GM19239 (cell line): Measurements from ENCODE around the gene IL17B.

Experiments used
- DNase-seq: peaks from one replicate; pipeline ENCODE4 v3.0.0; 2011; ENCODE audit warnings: low spot score; ENCODE audit not compliant: insufficient read length
- FAIRE-seq: peaks from 2 replicates; lab custom pipeline; 2011; peaks lifted over from hg19 to GRCh38; lab: Jason Lieb, UNC

IL17B gene

DNA sequence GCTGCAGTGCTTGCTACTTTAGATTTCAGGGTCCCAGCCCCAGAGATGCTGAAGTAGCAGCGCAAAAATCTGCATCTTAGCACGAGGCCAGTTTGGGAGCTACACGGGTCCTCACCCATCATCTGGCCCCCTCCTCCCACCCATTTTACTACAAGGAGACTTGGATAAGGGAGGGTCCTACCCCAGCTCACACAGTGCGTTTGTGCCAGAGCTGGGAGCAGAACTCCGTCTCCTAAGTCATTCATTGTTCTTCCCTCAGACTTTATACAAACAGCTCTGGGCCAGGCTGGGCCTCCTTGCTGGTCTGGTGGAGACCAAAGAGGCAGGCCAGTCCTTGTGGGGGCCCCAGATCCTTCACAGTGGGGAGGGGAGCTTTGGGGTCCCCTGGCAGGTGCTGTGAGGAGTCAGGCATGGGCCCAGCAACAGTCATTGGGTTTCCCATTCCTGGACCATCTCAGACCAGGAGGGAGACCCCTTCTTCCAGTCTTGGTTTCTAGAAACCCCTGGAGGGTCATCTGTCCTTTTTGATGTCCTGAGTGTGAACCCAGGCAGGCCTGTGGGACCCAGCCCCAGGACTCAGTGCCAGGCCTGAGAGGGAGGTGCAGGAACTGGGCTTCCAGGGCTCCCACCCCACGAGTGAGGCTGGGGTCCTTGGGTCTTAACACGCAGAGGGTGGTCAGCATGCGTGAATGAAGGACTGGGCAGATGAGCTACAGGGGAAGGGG lies 2.3 kb upstream of the IL17B start:
- DNase-seq (no peak), FAIRE-seq (no peak)

DNA sequence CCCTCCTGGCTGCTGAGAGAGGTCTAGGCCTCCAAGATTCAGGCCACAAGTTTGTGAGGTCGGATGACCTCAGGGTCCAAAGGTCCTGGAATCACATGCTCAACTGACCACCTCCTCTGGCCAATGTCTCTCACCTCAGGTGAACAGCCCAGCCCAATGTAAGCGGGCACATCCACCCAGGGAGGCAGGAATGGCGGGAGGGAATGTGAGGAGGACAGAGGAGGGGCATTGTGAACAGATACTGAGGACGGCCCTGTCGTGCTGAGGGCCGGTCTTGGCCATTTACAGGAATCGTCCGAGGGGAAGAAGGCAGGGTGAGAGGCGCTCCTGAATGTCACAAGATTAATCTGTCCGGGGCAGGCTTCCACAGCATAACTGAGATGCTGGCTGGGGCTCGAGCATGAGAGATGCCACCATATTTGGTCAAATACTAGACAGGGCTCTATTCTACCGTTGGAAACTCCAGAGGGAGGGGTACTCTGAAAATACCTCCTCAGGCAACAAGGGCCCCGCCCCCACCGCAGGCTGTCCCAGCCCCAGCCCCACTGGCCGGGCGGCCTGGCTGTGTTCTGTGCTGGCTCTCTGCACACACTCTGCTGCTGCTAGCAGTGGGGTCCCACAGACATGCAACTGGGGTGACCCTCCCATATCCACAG lies 1.5 kb upstream of the IL17B start:
- FAIRE-seq: no peak
- no peak for DNase-seq

DNA sequence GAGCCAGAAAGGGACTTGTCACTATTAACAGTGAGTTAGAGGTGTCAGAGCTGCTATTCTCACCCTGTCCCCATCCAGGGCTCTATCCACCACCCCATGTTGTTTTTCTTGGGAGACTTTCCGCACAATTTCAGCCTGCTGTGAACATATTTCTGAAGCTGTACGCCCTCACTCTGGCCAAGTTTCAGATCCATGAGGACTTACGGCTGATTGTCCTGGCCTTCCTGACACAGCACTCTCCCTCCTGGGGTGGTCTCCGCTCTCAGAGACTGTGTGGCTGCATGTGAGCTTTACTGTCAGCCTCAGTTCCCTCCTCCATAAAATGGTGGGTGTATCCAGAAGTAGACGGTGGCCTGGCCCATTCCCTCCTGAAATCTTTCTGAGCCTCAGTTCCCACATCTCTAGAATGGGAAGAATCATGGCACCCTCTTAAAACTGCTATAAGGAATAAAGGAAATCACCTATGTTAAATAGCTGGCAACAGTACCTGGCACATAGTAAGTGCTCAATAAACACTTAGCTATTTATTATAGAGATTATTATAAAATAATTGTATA lies 804 bp upstream of the IL17B start:
- FAIRE-seq (no peak), DNase-seq (no peak)

DNA sequence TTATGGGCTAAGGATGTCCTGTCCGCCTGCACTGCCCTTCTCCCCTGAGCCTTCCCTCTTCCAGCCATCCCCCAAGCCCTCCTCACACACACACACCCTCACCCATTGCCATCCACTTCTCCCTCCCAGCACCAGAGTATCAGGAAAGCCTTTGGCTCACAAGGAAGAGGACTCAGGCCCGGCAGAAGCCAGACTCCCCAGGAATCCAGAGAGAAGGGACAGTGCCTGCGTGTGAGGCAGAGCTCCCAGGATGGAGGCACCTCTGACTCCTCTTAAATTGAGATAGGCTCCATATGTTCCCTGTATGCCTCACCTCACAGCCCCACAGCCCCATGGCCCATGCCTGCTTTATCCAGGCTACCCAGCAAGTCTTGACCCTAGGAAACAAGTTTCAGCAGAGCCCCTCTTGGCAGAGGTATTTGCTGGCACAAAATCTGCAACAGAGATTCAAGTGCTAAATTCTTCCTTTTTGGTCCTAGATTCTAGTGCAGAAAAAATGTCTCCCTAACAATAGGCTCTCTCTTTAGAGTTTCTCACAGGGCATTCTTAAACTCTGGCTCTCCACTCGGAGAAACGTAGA lies 761 bp downstream of the IL17B start:
- FAIRE-seq: no peak
- no peak for DNase-seq

DNA sequence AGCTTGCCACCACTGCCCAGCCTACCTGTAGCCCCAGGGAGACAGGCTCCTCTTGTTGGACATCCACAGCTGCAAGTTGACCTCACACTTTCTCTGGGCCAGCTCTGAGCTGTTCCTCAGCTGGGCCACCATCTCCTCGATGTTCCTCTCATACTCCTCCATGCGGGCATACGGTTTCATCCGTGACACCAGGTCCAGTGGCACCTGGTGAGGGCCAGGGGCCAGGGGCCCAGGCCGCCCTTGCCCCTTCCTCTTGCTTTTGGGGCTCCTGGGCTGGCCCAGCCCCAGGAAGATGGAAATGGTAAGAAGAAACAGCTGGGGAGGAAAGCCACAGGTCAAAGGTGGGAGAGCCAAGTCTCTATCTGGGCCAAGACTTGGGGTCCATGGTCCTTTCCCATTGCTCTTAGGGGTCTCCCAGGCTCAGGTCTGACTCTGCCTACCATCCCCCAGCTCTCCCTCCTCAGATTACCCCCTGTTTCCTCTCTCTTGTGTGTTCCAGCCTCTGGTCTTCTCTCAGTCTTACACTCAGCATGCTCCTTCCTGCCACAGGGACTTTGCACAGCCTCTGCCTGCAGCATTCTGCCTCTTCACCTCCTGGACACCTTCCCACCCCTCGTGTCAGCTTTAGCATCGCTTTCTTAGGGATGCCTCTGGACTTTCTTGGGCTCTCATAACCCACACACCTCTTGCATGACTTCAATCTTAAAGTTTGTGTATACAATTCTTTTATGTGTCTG lies 2.2 kb downstream of the IL17B start:
- FAIRE-seq (no peak), DNase-seq (no peak)

DNA sequence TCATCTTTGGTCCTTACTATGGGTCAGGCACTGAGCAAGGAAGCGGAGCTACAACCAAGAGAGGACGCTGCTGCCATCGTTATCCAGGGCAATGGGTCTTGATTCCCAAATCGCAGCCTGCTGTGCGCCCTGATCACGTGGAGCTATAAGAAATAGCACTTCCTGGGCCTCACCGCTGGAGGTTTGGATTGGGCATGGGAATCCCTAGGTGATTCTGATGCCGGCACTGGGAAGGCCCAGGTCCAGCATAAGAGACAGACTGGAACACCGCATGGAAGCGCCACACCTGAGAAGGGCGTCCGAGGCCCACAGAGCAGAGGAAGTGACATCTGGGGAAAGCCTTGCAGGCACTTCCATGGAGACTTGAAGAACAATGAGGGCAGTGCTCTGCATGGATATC lies 3.0 kb downstream of the IL17B start:
- DNase-seq (no peak), FAIRE-seq (no peak)

DNA sequence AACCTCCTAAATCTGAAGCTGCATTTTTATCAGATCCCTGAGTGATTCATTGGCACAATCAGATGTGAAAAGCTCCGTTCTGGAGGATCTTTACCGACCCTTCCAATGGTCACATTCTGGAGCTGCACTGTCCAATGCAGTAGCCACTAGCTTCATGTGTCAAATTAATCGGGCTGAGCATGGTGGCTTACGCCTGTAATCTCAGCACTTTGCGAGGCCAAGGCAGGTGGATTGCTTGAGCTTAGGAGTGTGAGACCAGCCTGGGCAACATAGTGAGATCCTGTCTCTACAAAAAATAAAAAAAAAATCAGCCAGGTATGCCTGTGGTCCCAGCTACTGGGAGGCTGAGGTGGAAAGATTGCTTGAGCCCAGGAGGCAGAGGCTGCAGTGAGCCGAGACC lies 3.7 kb downstream of the IL17B start:
- no peak for DNase-seq
- no peak for FAIRE-seq

DNA sequence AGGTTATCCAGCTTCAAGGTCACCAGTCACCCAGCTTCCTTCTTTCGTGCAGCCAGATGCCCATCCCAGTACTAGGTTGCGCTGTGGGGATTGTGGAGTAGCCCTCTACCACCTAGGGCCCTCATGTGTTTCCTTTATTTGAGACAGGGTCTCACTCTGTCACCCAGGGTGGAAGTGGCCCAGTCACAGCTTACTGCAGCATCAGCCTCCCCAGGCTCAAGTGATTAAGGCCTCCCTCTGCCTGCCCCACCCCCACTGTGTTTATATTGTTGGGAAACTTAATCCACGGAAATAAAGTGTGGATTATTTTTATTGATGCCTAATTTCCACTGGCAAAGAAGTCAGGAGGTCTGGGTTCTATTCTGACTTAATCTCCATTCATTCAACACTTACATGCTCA lies 4.3 kb downstream of the IL17B start:
- FAIRE-seq (no peak), DNase-seq (no peak)

DNA sequence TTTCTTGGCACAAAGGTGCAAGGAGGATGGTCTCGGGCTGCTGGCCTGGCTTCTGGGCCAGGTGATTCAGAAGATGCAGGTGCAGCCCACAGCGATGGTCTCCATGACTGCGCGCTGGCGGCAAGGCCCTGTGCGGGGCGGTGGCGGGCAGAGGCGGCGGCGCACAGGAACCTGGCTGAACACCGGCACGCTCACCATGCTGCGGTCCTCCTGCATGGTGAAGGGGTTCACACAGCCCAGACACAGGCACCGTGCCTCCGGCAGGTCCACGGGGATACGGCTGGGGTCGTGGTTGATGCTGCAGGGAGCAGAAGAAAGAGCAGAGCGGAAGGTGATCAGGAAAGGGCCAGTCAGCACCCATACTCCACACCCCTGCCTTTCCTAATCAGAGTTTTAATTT lies 4.8 kb downstream of the IL17B start:
- no peak for DNase-seq
- no peak for FAIRE-seq

DNA sequence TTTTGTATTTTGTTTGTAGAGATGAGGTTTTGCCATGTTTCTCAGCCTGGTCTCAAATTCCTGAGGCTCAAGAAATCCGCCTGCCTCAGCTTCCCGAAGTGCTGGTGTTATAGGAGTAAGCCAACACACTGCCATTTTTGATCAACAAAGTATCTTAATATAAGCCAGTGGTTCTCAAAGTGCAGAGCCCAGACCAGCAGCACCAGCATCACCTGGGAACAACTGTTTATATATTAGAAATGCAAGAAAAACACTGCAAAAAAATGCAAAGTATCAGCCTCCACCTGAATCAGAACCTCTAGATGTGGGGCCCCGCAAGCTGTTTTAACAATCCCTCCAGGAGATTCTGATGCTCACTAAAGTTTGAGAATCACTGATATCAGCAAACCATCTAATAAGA lies 6.2 kb downstream of the IL17B start:
- DNase-seq (no peak), FAIRE-seq (no peak)

DNA sequence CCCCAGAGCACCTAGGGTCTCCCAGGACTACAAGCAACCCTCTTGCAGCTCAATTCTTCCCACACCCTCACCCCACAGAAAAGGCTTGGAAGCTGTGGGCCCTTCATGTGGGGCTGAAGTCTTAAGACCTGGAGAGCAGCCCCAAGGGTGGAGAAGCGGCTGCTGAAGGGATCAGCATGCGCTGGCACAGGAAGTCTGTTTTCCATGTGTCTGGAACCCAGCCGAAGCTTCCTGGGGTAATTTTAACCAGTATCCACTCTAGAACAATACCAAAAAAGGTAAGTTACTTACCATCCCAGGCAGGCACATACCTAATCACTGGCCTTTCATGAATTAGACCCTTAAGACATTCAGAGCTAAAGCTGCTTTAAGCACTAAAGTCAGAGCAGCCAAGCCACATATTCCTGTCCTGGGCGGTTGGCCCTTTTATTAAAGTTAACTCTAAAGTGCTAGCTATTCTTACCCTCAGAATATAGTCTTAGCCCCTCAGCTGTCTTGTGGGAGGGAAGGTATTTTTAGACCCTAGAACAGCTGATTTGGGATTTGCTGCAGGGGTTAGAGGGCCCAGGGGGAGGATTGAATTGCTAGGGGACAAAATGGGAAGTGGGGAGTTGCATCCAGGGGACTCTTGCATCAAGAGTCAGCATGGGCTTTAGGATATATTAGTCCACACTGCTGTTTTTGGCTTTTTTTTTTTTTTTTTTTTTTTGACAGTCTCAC lies 6.9 kb downstream of the IL17B start:
- FAIRE-seq: no peak
- DNase-seq: no peak

DNA sequence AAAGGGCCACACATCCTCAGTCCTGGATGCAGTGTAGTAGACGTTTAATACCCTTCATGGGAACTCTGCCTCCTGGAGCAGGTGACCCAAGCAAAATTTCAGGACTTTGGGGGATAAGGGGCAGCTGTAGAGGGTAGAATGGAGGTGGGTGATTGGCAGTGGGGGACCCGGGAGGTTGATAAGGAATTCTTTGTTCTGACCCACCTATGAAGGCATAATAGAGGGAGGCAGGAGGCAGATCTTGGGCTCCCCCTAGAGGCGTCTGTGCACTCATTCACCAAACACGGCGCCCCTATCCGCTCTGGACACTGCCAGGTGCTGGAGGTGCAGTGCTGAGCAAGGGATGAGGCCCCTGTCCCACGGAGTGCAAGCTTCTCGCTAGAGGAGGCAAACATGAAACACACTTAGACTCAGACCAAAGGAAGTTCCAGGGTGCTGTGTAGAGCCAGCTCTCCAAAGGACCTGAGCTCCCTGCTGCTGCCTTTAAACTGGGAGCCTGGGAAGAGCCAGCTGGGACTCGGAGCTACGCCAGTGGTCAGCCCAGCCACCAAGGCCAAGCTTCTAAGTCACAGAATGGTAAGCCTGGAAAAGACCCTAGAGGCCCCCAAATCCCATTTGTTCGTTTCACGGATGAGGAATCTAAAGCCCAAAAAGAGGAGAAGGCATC lies 7.7 kb downstream of the IL17B start:
- peak; percentile 35 for FAIRE-seq

DNA sequence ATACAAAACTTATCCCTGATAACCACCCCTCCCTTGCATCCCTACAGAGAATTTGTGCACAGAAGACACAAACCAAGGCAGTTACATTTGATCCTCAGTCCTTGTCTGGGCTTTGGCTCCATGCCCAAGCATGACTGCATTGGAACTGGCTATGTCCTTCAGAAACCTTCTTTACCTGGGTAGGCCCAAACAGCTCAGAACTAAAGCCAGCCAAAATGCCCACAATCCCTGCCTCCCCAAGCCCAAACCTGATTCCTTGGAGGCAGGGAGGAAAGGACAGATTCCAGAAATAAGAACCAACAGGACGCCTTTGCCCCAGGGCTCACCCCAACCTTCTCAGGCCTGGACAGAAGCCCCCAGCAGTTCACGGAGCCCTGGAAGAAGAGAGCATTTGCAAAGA lies 8.2 kb downstream of the IL17B start:
- DNase-seq: no peak
- no peak for FAIRE-seq

More for the DNA sequence above, 7.7 kb downstream of the IL17B start:
- peak; percentile 85 for DNase-seq

DNA sequence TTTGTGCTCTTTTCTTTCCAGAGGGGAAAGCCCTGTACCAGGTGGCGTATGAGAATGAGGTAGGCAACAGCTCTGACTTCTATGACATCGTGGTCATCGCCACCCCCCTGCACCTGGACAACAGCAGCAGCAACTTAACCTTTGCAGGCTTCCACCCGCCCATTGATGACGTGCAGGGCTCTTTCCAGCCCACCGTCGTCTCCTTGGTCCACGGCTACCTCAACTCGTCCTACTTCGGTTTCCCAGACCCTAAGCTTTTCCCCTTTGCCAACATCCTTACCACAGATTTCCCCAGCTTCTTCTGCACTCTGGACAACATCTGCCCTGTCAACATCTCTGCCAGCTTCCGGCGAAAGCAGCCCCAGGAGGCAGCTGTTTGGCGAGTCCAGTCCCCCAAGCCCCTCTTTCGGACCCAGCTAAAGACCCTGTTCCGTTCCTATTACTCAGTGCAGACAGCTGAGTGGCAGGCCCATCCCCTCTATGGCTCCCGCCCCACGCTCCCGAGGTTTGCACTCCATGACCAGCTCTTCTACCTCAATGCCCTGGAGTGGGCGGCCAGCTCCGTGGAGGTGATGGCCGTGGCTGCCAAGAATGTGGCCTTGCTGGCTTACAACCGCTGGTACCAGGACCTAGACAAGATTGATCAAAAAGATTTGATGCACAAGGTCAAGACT lies 11.0 kb downstream of the IL17B start:
- no peak for FAIRE-seq
- DNase-seq: no peak

DNA sequence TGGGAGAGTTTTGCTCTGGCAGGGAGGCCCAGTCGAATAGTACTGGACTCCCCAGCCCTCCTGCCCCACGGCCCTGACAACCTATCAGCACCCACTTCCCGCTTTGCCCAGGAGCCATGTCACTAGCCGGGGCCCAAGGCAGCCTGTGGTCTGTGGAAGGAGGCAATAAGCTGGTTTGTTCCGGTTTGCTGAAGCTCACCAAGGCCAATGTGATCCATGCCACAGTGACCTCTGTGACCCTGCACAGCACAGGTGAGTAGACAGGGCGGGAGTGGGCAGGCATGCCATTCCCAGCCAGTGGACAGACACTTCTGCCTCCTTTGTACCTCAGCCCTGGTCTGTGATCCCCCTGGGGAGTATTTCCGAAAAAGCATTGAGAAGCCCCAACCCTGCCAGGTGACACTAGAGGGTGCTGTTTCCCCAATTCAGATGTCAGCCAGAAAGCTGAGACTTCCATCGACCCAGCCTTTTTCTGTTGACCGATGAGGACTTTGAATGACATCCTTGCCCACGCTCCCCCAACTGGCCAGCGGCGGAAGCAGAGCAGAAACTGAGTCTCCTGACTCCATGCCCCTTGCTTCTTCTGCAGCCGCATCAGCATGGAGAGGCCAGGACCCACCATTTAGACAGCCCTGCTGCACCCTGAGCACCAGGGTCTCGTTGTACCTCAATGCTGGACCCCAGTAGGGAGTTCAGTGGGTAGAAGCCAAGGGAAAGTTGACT lies 11.7 kb downstream of the IL17B start:
- peak; percentile 80 for DNase-seq
- FAIRE-seq: peak; percentile 79

DNA sequence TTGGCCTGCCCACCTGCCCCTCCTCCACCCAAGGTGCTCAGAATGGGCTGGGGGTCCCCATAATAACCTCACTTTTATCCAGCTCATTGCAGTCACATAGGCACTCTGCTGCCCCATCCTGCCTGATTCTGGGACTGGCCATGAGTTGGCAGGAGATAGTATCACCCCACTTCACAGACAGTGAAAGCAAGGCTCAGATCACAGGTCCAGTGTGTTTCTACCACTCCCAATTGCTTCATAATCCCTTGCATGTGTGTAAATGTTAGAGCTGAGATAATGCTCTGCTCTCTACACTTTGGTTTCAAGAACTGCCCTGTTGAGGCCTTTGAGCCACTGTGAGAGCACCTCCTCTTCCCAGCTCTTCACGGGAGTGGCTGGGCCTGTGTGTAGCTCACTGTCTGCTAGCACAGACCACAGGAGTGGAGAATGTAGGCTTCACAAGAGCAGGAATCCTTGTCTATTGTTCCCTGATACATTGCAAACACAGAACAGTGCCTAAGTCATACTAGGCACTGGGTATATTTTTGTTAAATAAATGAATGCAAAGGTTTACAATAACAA lies 12.8 kb downstream of the IL17B start:
- DNase-seq: no peak
- no peak for FAIRE-seq

DNA sequence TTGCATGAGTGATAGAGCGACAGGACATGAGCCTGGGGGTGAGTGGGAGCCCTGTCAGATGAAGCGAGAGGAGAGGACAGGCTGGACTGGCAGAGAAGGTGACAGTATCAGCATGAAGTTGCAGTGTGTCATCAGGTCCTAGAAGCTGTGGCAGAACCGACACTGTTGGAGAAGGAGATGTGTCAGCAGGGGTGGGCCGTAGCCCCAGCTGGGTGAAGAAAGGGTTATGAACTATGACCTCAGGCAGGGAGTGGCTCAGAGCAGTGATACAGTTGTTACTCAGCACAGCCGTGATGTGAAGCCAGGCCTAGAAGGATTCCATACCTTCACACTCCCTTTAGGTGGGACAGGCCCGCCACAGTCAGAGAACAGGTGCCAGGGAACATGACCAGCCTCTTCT lies 13.7 kb downstream of the IL17B start:
- no peak for FAIRE-seq
- DNase-seq: no peak

DNA sequence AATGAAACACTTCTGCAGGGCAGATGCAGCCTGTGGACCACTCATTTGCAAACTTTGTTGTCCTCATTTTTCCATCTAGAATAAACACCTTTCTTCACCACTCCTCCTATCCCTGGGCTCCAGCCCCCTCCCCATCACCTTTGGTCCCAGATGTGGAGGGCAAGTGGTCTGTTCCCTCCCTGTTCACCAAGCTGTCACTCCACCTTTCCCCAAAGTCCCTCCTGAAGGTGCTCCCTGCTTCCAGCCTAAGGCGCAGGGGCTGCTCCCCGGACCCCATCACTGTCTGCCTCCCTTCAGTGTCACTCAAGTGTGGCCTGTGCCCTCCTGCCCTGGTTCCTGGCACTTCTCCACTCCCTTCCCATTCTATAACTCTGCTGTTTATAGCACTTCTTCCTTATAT lies 14.4 kb downstream of the IL17B start:
- no peak for DNase-seq
- FAIRE-seq: no peak
